Neuronal stem cell (in vitro differentiated cells): Measurements from ENCODE around the gene SLC2A13. TPM values are rescaled to one million over a fixed set of nuclear protein-coding genes. Genes with fewer than 3 reads are reported as not detected.

Experiments
- DNase-seq: peaks from one replicate; pipeline ENCODE4 v3.0.0-alpha.2; 2013; ENCODE audit warnings: low spot score
- H2AFZ ChIP-seq: one replicate; pipeline ENCODE4 v1.6.1; 2013; ENCODE audit warnings: mild to moderate bottlenecking, low read length, inconsistent platforms
- H2AK5ac ChIP-seq: 2 replicates; pipeline ENCODE4 v1.6.1; 2013; ENCODE audit warnings: low read depth, mild to moderate bottlenecking, inconsistent platforms, low read length, moderate library complexity, mixed read lengths
- H2BK120ac ChIP-seq: 2 replicates; pipeline ENCODE4 v1.6.1; 2013; ENCODE audit warnings: low read depth, mild to moderate bottlenecking, inconsistent platforms, low read length, moderate library complexity, mixed read lengths
- H2BK12ac ChIP-seq: one replicate; pipeline ENCODE4 v1.6.1; 2013; ENCODE audit warnings: low read length, inconsistent platforms
- H2BK15ac ChIP-seq: 2 replicates; pipeline ENCODE4 v1.6.1; 2013; ENCODE audit warnings: mild to moderate bottlenecking, low read length, inconsistent platforms, mixed read lengths
- H2BK5ac ChIP-seq: one replicate; pipeline ENCODE4 v1.6.1; 2013; ENCODE audit warnings: inconsistent platforms, mild to moderate bottlenecking, low read length, moderate library complexity
- H3K14ac ChIP-seq: one replicate; pipeline ENCODE4 v1.6.1; 2013; ENCODE audit warnings: low read length, inconsistent platforms
- H3K18ac ChIP-seq: 2 replicates; pipeline ENCODE4 v1.6.1; 2013; ENCODE audit warnings: low read length, inconsistent platforms
- H3K23ac ChIP-seq: 2 replicates; pipeline ENCODE4 v1.6.1; 2013; ENCODE audit warnings: low read depth, mild to moderate bottlenecking, mixed read lengths, low read length, inconsistent platforms; ENCODE audit not compliant: poor library complexity
- H3K27ac ChIP-seq: replicated peaks from 3 replicates; pipeline ENCODE4 v1.5.1; 2013; ENCODE audit warnings: low read length, inconsistent platforms
- H3K27me3 ChIP-seq, 3 experiments: 2 replicates each; pipeline ENCODE4 v1.6.1; 2013; ENCODE audit warnings: low read length in 3 of 3, mild to moderate bottlenecking in 2 of 3, inconsistent platforms in 1 of 3, low read depth in 1 of 3, mixed read lengths in 1 of 3, moderate library complexity in 1 of 3; ENCODE audit not compliant: control insufficient read depth in 3 of 3, insufficient read depth in 3 of 3
- H3K36me3 ChIP-seq, 2 donors: replicated peaks in 1 of 2; 2 replicates each; pipeline ENCODE4 v1.6.1; 2013; ENCODE audit warnings: low read length in 2 of 2; ENCODE audit not compliant: control insufficient read depth in 2 of 2, insufficient read depth in 2 of 2
- H3K4ac ChIP-seq: 2 replicates; pipeline ENCODE4 v1.6.1; 2013; ENCODE audit warnings: inconsistent platforms, mild to moderate bottlenecking, low read length, moderate library complexity
- H3K4me1 ChIP-seq, 2 donors: 1 replicate in 1 of 2; 2 replicates in 1 of 2; pipeline ENCODE4 v1.6.1; 2013; ENCODE audit warnings: low read length in 2 of 2, low read depth in 1 of 2; ENCODE audit not compliant: control insufficient read depth in 2 of 2, insufficient read depth in 1 of 2
- H3K4me2 ChIP-seq: one replicate; pipeline ENCODE4 v1.6.1; 2013; ENCODE audit warnings: mild to moderate bottlenecking, low read length, inconsistent platforms; ENCODE audit not compliant: insufficient read depth, poor library complexity, severe bottlenecking
- H3K4me3 ChIP-seq, 2 donors: 2 replicates each; pipeline ENCODE4 v1.5.1; 2013; ENCODE audit warnings: low read length in 2 of 2, mild to moderate bottlenecking in 2 of 2, inconsistent platforms in 1 of 2, moderate library complexity in 1 of 2
- H3K79me1 ChIP-seq: one replicate; pipeline ENCODE4 v1.6.1; 2013; ENCODE audit warnings: low read depth, mild to moderate bottlenecking, inconsistent platforms, low read length, moderate library complexity
- H3K9ac ChIP-seq: one replicate; pipeline ENCODE4 v1.6.1; 2013; ENCODE audit warnings: mild to moderate bottlenecking, low read depth, low read length, inconsistent platforms; ENCODE audit not compliant: poor library complexity
- H3K9me3 ChIP-seq, 2 donors: replicated peaks in 1 of 2; 2 replicates each; pipeline versions ENCODE3 to v1.6.1; 2013; ENCODE audit warnings: low read length in 2 of 2, mild to moderate bottlenecking in 2 of 2, inconsistent platforms in 1 of 2, low read depth in 1 of 2, mixed read lengths in 1 of 2, moderate library complexity in 1 of 2; ENCODE audit not compliant: control insufficient read depth in 2 of 2, insufficient read depth in 1 of 2
- H4K8ac ChIP-seq: one replicate; pipeline ENCODE4 v1.6.1; 2013; ENCODE audit warnings: low read depth, mild to moderate bottlenecking, inconsistent platforms, low read length, moderate library complexity
- H4K91ac ChIP-seq: one replicate; pipeline ENCODE4 v1.6.1; 2013; ENCODE audit warnings: low read length, low read depth, mild to moderate bottlenecking, inconsistent platforms; ENCODE audit not compliant: poor library complexity
- WGBS, 2 donors: extraction: QIAGEN DNeasy Blood & Tissue Kit; methylation state at CpG; one replicate each; pipeline ENCODE4 v1.1.7; 2013; ENCODE audit warnings: missing lambda C conversion rate in 2 of 2, mixed read lengths in 1 of 2; ENCODE audit not compliant: insufficient read length in 2 of 2, insufficient replicate concordance in 1 of 2; ENCODE audit errors: extremely low coverage in 2 of 2; 5-methylcytosine and 5-hydroxymethylcytosine counted together
- small RNA-seq: library from polyadenylated mRNA; stranded (forward); fragments of <200 nt; extraction: miRNeasy Mini kit (QIAGEN cat#:217004); gene quantifications from one replicate; pipeline ENCODE3, GENCODE V24; 2013; ENCODE audit not compliant: insufficient read depth

The SLC2A13 gene

DNA sequence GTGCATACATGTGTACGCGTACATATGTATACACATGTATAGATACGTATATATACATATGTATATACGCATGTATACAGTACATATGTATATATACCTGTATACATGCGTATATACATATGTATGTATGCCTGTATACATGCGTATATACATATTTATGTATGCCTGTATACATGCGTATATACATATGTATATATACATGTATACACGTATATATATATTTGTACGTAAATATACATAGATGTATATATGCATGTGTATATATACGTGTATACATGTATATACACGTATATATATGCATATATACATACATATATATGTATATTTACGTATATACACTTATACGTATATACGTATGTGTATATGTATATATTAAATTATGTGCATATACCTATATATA, 392.3 kb downstream of the SLC2A13 start:
- H2AK5ac ChIP-seq = no peak overlapping the region
- H3K36me3 ChIP-seq = no peaks in the 10 kb centered on the region
- no peak for DNase-seq
- H3K4me3 ChIP-seq = no peak overlapping the region
- no peak overlapping the region for H2BK5ac ChIP-seq
- H3K27ac ChIP-seq = no peak overlapping the region
- no peak overlapping the region for H2BK12ac ChIP-seq
- no peaks in the 10 kb centered on the region for H3K79me1 ChIP-seq
- H3K4ac ChIP-seq = no peak overlapping the region
- H2BK15ac ChIP-seq = no peak overlapping the region
- H3K4me2 ChIP-seq = no peak overlapping the region
- H3K27me3 ChIP-seq = no peaks in the 10 kb centered on the region
- no peaks in the 10 kb centered on the region for H3K9me3 ChIP-seq
- no peak overlapping the region for H3K14ac ChIP-seq
- H4K8ac ChIP-seq = no peak overlapping the region
- no peak overlapping the region for H2BK120ac ChIP-seq
- H2AFZ ChIP-seq = no peak overlapping the region
- no peak overlapping the region for H3K18ac ChIP-seq
- H3K9ac ChIP-seq = no peak overlapping the region
- H4K91ac ChIP-seq = no peak overlapping the region
- H3K23ac ChIP-seq = no peak overlapping the region
- no CpG with 5 or more reads among the region's 14 CpGs for WGBS, 2 donors
- no peaks in the 10 kb centered on the region for H3K4me1 ChIP-seq

- Histone ChIP-seq H3K9me3 (no peaks in the 10 kb centered on the region), H4K8ac (no peak overlapping the region), H3K27me3 (no peaks in the 10 kb centered on the region), H3K9ac (no peak overlapping the region), H3K79me1 (no peaks in the 10 kb centered on the region), H3K23ac (no peak overlapping the region), H2BK5ac (no peak overlapping the region), H3K4me2 (no peak overlapping the region), H3K18ac (no peak overlapping the region), H2BK120ac (no peak overlapping the region), H3K36me3 (no peaks in the 10 kb centered on the region), H3K14ac (no peak overlapping the region), H3K27ac (no peak overlapping the region), H2AK5ac (no peak overlapping the region), H2BK15ac (no peak overlapping the region), H4K91ac (no peak overlapping the region), H3K4ac (no peak overlapping the region), H3K4me3 (no peak overlapping the region), H2AFZ (no peak overlapping the region), H3K4me1 (no peaks in the 10 kb centered on the region), H2BK12ac (no peak overlapping the region)
- no CpG with 5 or more reads among the region's 20 CpGs for WGBS, 2 donors
- DNase-seq = no peak
Measured at GRCh38 chr12:39712334-39712733, 393.5 kb downstream of the SLC2A13 start.

Small RNA genes within 50 kb of the gene (small RNA-seq; reads per million reads assigned to genes)
- gene RF00414 = not detected
